ENCODE data around the gene GFPT2. TPM values are rescaled to one million over a fixed set of nuclear protein-coding genes. Genes with fewer than 3 reads are reported as not detected.

Gene GFPT2
- total and polyA plus RNA-seq, 2 of the 4 experiments (the other 2 are of a cell fraction), result 20.3 to 20.8 TPM

- Histone ChIP-seq H3K4me3 (ENCODE audit: insufficient read depth, low read depth, low read length) (no peak overlapping the region), H2AK9ac (replicated peaks; ENCODE audit: low read depth, low read length, poor library complexity) (no peak overlapping the region), H3K56ac (ENCODE audit: extremely low read depth, insufficient read depth, low read length) (no peak overlapping the region), H3K4me2 (ENCODE audit: low read depth, low read length) (no peak overlapping the region), H4K5ac (ENCODE audit: low read depth, low read length) (no peak overlapping the region), H2BK120ac (ENCODE audit: low read depth, low read length) (no peak overlapping the region), H3K9me1 (ENCODE audit: insufficient read depth, low read length) (no peaks in the 10 kb centered on the region), H4K20me1 (ENCODE audit: insufficient read depth, low read length) (no peaks in the 10 kb centered on the region), H2BK15ac (ENCODE audit: low read depth, low read length) (no peak overlapping the region), H2BK5ac (ENCODE audit: low read depth, low read length, poor library complexity, severe bottlenecking) (no peak overlapping the region), H3K27ac (ENCODE audit: insufficient read depth, low read length) (no peak overlapping the region), H3K9me3 (ENCODE audit: control insufficient read depth, insufficient read depth, low read length) (no peaks in the 10 kb centered on the region), H3K4ac (ENCODE audit: low read depth, low read length) (no peak overlapping the region), H2BK20ac (ENCODE audit: low read depth, low read length) (no peak overlapping the region), H2AK5ac (ENCODE audit: low read depth, low read length) (no peak overlapping the region), H3K27me3 (ENCODE audit: control insufficient read depth, insufficient read depth, low read length) (no peaks in the 10 kb centered on the region; the same call in 1 of the 2 replicates), H4K8ac (ENCODE audit: low read depth in 2 of 2, low read length in 2 of 2) (no peak overlapping the region), H4K91ac (ENCODE audit: insufficient read depth, low read depth, low read length) (no peak overlapping the region), H2AFZ (replicated peaks; ENCODE audit: low read length, poor library complexity) (no peak overlapping the region), H3K23ac (ENCODE audit: low read depth, low read length) (no peak overlapping the region), H3K9ac (ENCODE audit: low read depth, low read length) (no peak overlapping the region), H3K4me1 (ENCODE audit: control insufficient read depth, insufficient read depth, low read length) (no peaks in the 10 kb centered on the region), H3K36me3 (ENCODE audit: control insufficient read depth, insufficient read depth, low read length) (no peaks in the 10 kb centered on the region), H3K18ac (ENCODE audit: low read depth, low read length) (no peak overlapping the region), H3K79me1 (ENCODE audit: low read depth in 1 of 2, low read length in 2 of 2) (no peaks in the 10 kb centered on the region), H3K14ac (replicated peaks; ENCODE audit: low read depth, low read length) (no peak overlapping the region)
- 83% methylated on average over 2 of the region's 5 CpGs; no CpG with 5 or more reads in 1 of the 2 experiments for WGBS, 2 experiments (ENCODE audit: extremely low coverage in 2 of 2, insufficient read length in 1 of 2)
- ChIA-PET POLR2A (ENCODE audit: unreplicated experiment) (no interaction called here), CTCF (no interaction called here)
- ATAC-seq (ENCODE audit: low read depth), result no peak
- no TSS peak for BruUV-seq (replicated peaks)
- dilution Hi-C loops (cut with HindIII; ENCODE audit: low sequenced_read_pairs, unreplicated experiment) (no loop called here), in situ Hi-C loops (cut with MboI; ENCODE audit: low sequenced_read_pairs) (no loop called here), intact Hi-C loops (cut with micrococcal nuclease) (no loop called here)
- TF ChIP-seq MAFK (IDR thresholded peaks at IDR 0.05; ENCODE audit: low read depth, low read length) (no peak), ELK1 (IDR thresholded peaks at IDR 0.05; ENCODE audit: borderline replicate concordance, low read depth, low read length) (no peak), FOS (IDR thresholded peaks at IDR 0.05; ENCODE audit: low read depth, low read length) (no peak), MXI1 (IDR thresholded peaks at IDR 0.05; ENCODE audit: borderline replicate concordance, low read depth, low read length) (no peak), MAZ (IDR thresholded peaks at IDR 0.05; ENCODE audit: borderline replicate concordance, low read depth, low read length) (no peak), CTCF (conservative IDR thresholded peaks at IDR 0.05; ENCODE audit: low read depth, low read length) (no peak), NFE2L2 (IDR thresholded peaks at IDR 0.05; ENCODE audit: low read depth, low read length) (no peak), RFX5 (IDR thresholded peaks at IDR 0.05; ENCODE audit: low read depth, low read length) (no peak), CHD1 (IDR thresholded peaks at IDR 0.05; ENCODE audit: low read depth, low read length) (no peak), CEBPB (IDR thresholded peaks at IDR 0.05; ENCODE audit: low read depth, low read length) (no peak), BHLHE40 (IDR thresholded peaks at IDR 0.05; ENCODE audit: low read depth, low read length) (no peak), POLR2A (IDR thresholded peaks at IDR 0.05; ENCODE audit: low read depth, low read length) (no peak), RCOR1 (IDR thresholded peaks at IDR 0.05; ENCODE audit: insufficient replicate concordance, low read length) (no peak), RAD21 (IDR thresholded peaks at IDR 0.05; ENCODE audit: low read length) (no peak), USF2 (IDR thresholded peaks at IDR 0.05; ENCODE audit: low read depth, low read length) (no peak)
- no peak for DNase-seq
These were observed 18.8 kb upstream of the GFPT2 start for GRCh38 chr5:180371949-180372348.

Measured in IMR-90 (cell line).